NCI-H774 (cell line): ENCODE results near the gene KRTAP5-3.
"Not testable (repeated sequence)": the region's sequence is repeated elsewhere in the genome, so short reads cannot be mapped to it uniquely, and the experiment has no call there.

Experiments used
- DNase-seq: peaks from one replicate; lab custom pipeline; 2025; lab: John Stamatoyannopoulos, UW

Gene KRTAP5-3

GRCh38 chr11:1619449-1619848 lies 11.2 kb upstream of the KRTAP5-3 start:
- DNase-seq = no peak

- no peak for DNase-seq
Observed at GRCh38 chr11:1618231-1618630, 10.0 kb upstream of the KRTAP5-3 start.

- DNase-seq = not testable (repeated sequence)
Observed at GRCh38 chr11:1607901-1608300, 362 bp downstream of the KRTAP5-3 start.

GRCh38 chr11:1607156-1607845 lies 962 bp downstream of the KRTAP5-3 start:
- DNase-seq = not testable (repeated sequence)

- DNase-seq = not testable (repeated sequence)
Observed at GRCh38 chr11:1605923-1606322, 2.3 kb downstream of the KRTAP5-3 start.

GRCh38 chr11:1604711-1605110 lies 3.6 kb downstream of the KRTAP5-3 start:
- DNase-seq = no peak

- no peak for DNase-seq
Observed at GRCh38 chr11:1604181-1604580, 4.1 kb downstream of the KRTAP5-3 start.

- peak; percentile 15 for DNase-seq
Observed at GRCh38 chr11:1603629-1604028, 4.6 kb downstream of the KRTAP5-3 start.

GRCh38 chr11:1601663-1602062 lies 6.6 kb downstream of the KRTAP5-3 start:
- DNase-seq = not testable (repeated sequence)

- DNase-seq = no peak
Observed at GRCh38 chr11:1600626-1601025, 7.6 kb downstream of the KRTAP5-3 start.

- no peak for DNase-seq
Observed at GRCh38 chr11:1598816-1599215, 9.4 kb downstream of the KRTAP5-3 start.

GRCh38 chr11:1598406-1598805 lies 9.9 kb downstream of the KRTAP5-3 start:
- not testable (repeated sequence) for DNase-seq

GRCh38 chr11:1597994-1598380 lies 10.3 kb downstream of the KRTAP5-3 start, which contains the start of gene KRTAP5-2:
Gene KRTAP5-2, minus strand, starts transcription at chr11:1598294. Its CDS starts 44 bp downstream, at chr11:1598250.
- no peak for DNase-seq

- no peak for DNase-seq
Observed at GRCh38 chr11:1597331-1597993, 10.8 kb downstream of the KRTAP5-3 start.

GRCh38 chr11:1596576-1597121 lies 11.6 kb downstream of the KRTAP5-3 start:
- not testable (repeated sequence) for DNase-seq

- not testable (repeated sequence) for DNase-seq
Observed at GRCh38 chr11:1595994-1596575, 12.2 kb downstream of the KRTAP5-3 start.

GRCh38 chr11:1592628-1593027 lies 15.6 kb downstream of the KRTAP5-3 start:
- DNase-seq = no peak

GRCh38 chr11:1589996-1590395 lies 18.3 kb downstream of the KRTAP5-3 start:
- DNase-seq = no peak

- DNase-seq = not testable (repeated sequence)
Observed at GRCh38 chr11:1589191-1589963, 18.9 kb downstream of the KRTAP5-3 start.

GRCh38 chr11:1586699-1587098 lies 21.6 kb downstream of the KRTAP5-3 start:
- no peak for DNase-seq

- DNase-seq = not testable (repeated sequence)
Observed at GRCh38 chr11:1584661-1585370, 23.4 kb downstream of the KRTAP5-3 start, which contains the start of gene KRTAP5-1. Gene KRTAP5-1, minus strand, starts transcription at chr11:1585283. Its CDS starts 34 bp downstream, at chr11:1585249.
